Spleen (tissue), 11 donors: ENCODE results near the gene SMTN. TPM values are rescaled to one million over a fixed set of nuclear protein-coding genes. Genes with fewer than 3 reads are reported as not detected.

Experiments
- DNase-seq: peaks from one replicate; pipeline ENCODE4 v3.0.0-alpha.2; 2020
- H3K27ac ChIP-seq, 8 donors: fragments of 200-600 bp; sonication (generic) in 7 of 8; 1 replicate in 4 of 8; 2 replicates in 4 of 8; pipeline versions ENCODE4 v1.5.0 to v1.8.0; 2016 to 2021; ENCODE audit warnings: inconsistent platforms in 4 of 8, mild to moderate bottlenecking in 4 of 8, moderate library complexity in 1 of 8
- H3K27me3 ChIP-seq, 7 donors: fragments of 200-600 bp; sonication (generic) in 6 of 7; replicated peaks in 1 of 7; 1 replicate in 4 of 7; 2 replicates in 3 of 7; pipeline versions ENCODE4 v1.5.0 to v1.8.0; 2016 to 2021; ENCODE audit warnings: inconsistent platforms in 3 of 7, mild to moderate bottlenecking in 1 of 7
- H3K36me3 ChIP-seq, 6 donors: fragments of 200-600 bp; sonication (generic) in 5 of 6; 1 replicate in 4 of 6; 2 replicates in 2 of 6; pipeline versions ENCODE4 v1.5.0 to v1.8.0; 2016 to 2021; ENCODE audit warnings: inconsistent platforms in 2 of 6
- H3K4me1 ChIP-seq, 6 donors: fragments of 200-600 bp; sonication (generic) in 5 of 6; 1 replicate in 3 of 6; 2 replicates in 3 of 6; pipeline versions ENCODE4 v1.5.0 to v1.8.0; 2016 to 2021; ENCODE audit warnings: inconsistent platforms in 3 of 6
- H3K4me3 ChIP-seq, 8 donors: fragments of 200-600 bp; sonication (generic) in 7 of 8; 1 replicate in 4 of 8; 2 replicates in 4 of 8; pipeline versions ENCODE4 v1.5.0 to v1.8.0; 2016 to 2021; ENCODE audit warnings: inconsistent platforms in 4 of 8, mild to moderate bottlenecking in 4 of 8, moderate library complexity in 2 of 8
- H3K9me3 ChIP-seq, 8 donors: fragments of 200-600 bp; sonication (generic) in 7 of 8; 1 replicate in 4 of 8; 2 replicates in 4 of 8; pipeline versions ENCODE4 v1.5.0 to v1.8.0; 2016 to 2021; ENCODE audit warnings: inconsistent platforms in 4 of 8
- CTCF ChIP-seq, 11 experiments: fragments of 200-600 bp in 7 of 11; fragments of 450-650 bp in 4 of 11; sonication (generic) in 4 of 11; IDR thresholded peaks in 8 of 11; conservative IDR thresholded peaks in 3 of 11; 1 replicate in 7 of 11; 2 replicates in 4 of 11; pipeline versions ENCODE4 v1.4.0 to v1.8.0; 2016 to 2021; ENCODE audit warnings: antibody characterized with exemption in 11 of 11, inconsistent platforms in 4 of 11, mild to moderate bottlenecking in 1 of 11
- POLR2A ChIP-seq, 3 donors: fragments of 450-650 bp; IDR thresholded peaks; one replicate each; pipeline ENCODE4 v1.5.1; 2017; ENCODE audit warnings: antibody characterized with exemption in 3 of 3, mild to moderate bottlenecking in 1 of 3
- POLR2AphosphoS5 ChIP-seq, 3 donors: sonication (generic); formaldehyde crosslinking; IDR thresholded peaks; one replicate each; pipeline ENCODE4 v1.5.1; 2017; ENCODE audit warnings: antibody characterized with exemption in 3 of 3
- WGBS, 5 donors: extraction: QIAGEN DNeasy Blood & Tissue Kit in 3 of 5; methylation state at CpG; one replicate each; pipeline versions ENCODE4 v1.1.5 to v1.1.7; 2013 to 2018; 5-methylcytosine and 5-hydroxymethylcytosine counted together
- intact Hi-C: fragments of 100-400 bp; cut with DNase I; formaldehyde crosslinking; loops from one replicate; pipeline ENCODE4 v1.15.0; 2023; ENCODE audit warnings: low total_unique reads
- polyA plus RNA-seq, 3 donors: library from polyadenylated mRNA; stranded (reverse); fragments of 200-250 nt; gene quantifications; one replicate each; pipeline ENCODE4 v1.2.1, GENCODE V29; 2013
- total RNA-seq, 7 donors: library from RNA; depleted of rRNA in 3 of 7; stranded (reverse); fragments of >200 nt in 3 of 7; fragmentation: NEBNext Ultra II Directional in 4 of 7; extraction: Animal tissue kit (Norgen Biotek cat#: 25700) in 4 of 7; gene quantifications; one replicate each; pipeline versions ENCODE4 v1.1.0 to v1.2.1, GENCODE V29; 2016 to 2021
- donor health status: healthy with polysubstance abuse.
- donor health status: DM: no; HTN: no; CAD: no; lungs with moderate emphysema.
- donor health status: DM: no; HTN: no; CAD: no.
- donor health status: Bipolar disorder and iron deficiency.
- donor health status: healthy.
- donor health status: DM: no; HTN: no; CAD: no.
- donor health status: DM: yes; HTN: yes; CAD: no.

SMTN gene
- total and polyA plus RNA-seq, 10 donors = 21.2 to 230 (median 158) TPM

GRCh38 chr22:31091106-31091975 is 10.2 kb downstream of the SMTN start:
- peak overlapping the region in 4 of 8 donors; percentile 4 to 96 (median 64) for H3K27ac ChIP-seq

DNA sequence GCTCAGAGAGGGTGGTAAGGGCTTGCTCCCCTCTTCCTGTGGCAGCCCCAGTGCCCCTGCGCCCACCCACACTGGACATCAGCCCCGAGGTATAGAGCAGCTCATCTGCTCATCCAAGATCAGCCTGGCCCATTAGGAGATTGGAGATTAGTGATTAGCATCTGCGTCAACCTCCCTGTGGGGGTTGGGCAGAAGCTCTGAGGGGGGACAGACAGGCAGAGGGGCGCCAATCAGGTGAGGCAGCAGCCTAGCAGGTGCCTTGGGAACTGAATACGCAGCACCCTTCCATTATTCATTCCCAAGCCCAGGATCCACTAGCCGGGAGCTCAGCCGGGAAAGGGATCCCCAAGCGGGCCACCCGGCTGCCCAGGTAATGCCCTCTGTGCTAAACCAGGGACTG is 11.0 kb downstream of the SMTN start:
- WGBS, 5 donors = 96 to 99% (median 97%) methylated on average over 6 to 9 of the region's 9 CpGs
- Histone ChIP-seq H3K4me1 (peaks cover 0 to 54% (median 30%) of the 10 kb centered on the region in 6 donors), H3K27ac (peak overlapping the region in 2 of 8 donors; percentile 28 to 96), H3K9me3 (no peaks in the 10 kb centered on the region), H3K36me3 (peaks cover 0 to 100% (median 69%) of the 10 kb centered on the region in 6 donors), H3K27me3 (no peaks in the 10 kb centered on the region), H3K4me3 (no peak overlapping the region)
- TF ChIP-seq POLR2A (IDR thresholded peaks at IDR 0.05) = no peak
- TF ChIP-seq CTCF (IDR thresholded peaks at IDR 0.05 in 8 of 11, conservative IDR thresholded peaks at IDR 0.05 in 3 of 11) = no peak
- TF ChIP-seq POLR2AphosphoS5 (IDR thresholded peaks at IDR 0.05) = no peak
- intact Hi-C loops = no loop called here
- no peak for DNase-seq

More at GRCh38 chr22:31091106-31091975, 10.2 kb downstream of the SMTN start:
- WGBS, 5 donors = 82 to 94% (median 91%) methylated on average over 9 to 29 of the region's 29 CpGs
- peak in 2 of 3 donors; percentile 29 to 38 for TF ChIP-seq POLR2AphosphoS5 (IDR thresholded peaks at IDR 0.05)
- TF ChIP-seq CTCF (IDR thresholded peaks at IDR 0.05 in 8 of 11, conservative IDR thresholded peaks at IDR 0.05 in 3 of 11) = no peak
- no peak for TF ChIP-seq POLR2A (IDR thresholded peaks at IDR 0.05)
- H3K27me3 ChIP-seq = no peaks in the 10 kb centered on the region
- intact Hi-C loops = no loop called here
- no peak for DNase-seq
- H3K36me3 ChIP-seq = peaks cover 0 to 100% (median 61%) of the 10 kb centered on the region in 6 donors
- no peak overlapping the region for H3K4me3 ChIP-seq
- peaks cover 0 to 62% (median 34%) of the 10 kb centered on the region in 6 donors for H3K4me1 ChIP-seq
- H3K9me3 ChIP-seq = no peaks in the 10 kb centered on the region

- Histone ChIP-seq H3K27ac (peak overlapping the region in 1 of 8 donors; percentile 16), H3K9me3 (no peaks in the 10 kb centered on the region), H3K4me3 (no peak overlapping the region), H3K4me1 (peaks cover 0 to 43% (median 25%) of the 10 kb centered on the region in 6 donors), H3K27me3 (no peaks in the 10 kb centered on the region), H3K36me3 (peaks cover 0 to 100% (median 67%) of the 10 kb centered on the region in 6 donors)
- intact Hi-C loops = no loop called here
- 88 to 94% (median 92%) methylated on average over 22 to 33 of the region's 33 CpGs for WGBS, 5 donors
- no peak for TF ChIP-seq CTCF (IDR thresholded peaks at IDR 0.05 in 8 of 11, conservative IDR thresholded peaks at IDR 0.05 in 3 of 11)
- peak; percentile 3 to 33 (median 27) for TF ChIP-seq POLR2AphosphoS5 (IDR thresholded peaks at IDR 0.05)
- TF ChIP-seq POLR2A (IDR thresholded peaks at IDR 0.05) = no peak
- no peak for DNase-seq
Observed at GRCh38 chr22:31093086-31093850, 12.2 kb downstream of the SMTN start.
